ENCODE measurements around the gene MLST8.
"Not testable (repeated sequence)": the region's sequence is repeated elsewhere in the genome, so short reads cannot be mapped to it uniquely, and the experiment has no call there.

The MLST8 gene

DNA sequence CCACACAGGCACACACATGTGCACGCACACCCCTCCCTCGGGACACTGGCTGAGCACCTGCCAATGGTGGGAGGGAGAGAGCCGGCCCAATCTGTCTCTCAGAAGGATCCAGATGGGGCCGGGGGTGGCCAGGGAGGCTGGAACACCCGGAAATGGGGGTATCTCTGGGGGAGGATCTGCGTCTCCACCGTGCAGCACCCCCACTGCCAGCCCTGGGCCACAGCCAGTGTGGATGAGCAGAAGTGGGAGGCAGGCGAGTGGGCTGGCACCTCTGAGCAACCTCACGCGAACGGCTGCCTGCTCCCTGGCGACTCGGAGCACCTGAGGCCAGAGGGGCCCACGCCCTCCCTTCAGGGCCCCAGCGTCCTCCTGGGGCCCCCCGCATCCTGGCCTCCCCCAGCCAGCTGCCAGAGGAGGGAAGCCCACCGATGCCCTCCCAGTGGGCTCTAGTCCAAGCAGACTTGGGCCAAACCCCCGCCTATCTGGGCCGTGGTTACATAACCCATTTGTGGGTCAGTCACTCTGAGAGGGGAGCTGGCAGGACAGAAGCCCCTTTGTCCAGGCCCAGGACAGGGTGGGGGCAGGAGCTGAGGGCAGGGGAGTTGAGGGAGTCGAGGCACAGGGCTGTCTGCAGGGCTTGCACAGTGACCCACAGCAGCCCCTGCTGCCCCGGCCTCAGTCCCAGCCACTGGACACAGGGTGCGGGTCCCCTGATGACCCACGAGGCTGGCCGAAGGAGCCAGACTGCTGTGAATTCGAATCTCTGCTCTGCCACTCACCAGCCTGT lies 14.4 kb upstream of the MLST8 start:
- DNase-seq, result no peak

GRCh38 chr16:2191446-2191706 lies 13.9 kb upstream of the MLST8 start:
- DNase-seq, result no peak

DNA sequence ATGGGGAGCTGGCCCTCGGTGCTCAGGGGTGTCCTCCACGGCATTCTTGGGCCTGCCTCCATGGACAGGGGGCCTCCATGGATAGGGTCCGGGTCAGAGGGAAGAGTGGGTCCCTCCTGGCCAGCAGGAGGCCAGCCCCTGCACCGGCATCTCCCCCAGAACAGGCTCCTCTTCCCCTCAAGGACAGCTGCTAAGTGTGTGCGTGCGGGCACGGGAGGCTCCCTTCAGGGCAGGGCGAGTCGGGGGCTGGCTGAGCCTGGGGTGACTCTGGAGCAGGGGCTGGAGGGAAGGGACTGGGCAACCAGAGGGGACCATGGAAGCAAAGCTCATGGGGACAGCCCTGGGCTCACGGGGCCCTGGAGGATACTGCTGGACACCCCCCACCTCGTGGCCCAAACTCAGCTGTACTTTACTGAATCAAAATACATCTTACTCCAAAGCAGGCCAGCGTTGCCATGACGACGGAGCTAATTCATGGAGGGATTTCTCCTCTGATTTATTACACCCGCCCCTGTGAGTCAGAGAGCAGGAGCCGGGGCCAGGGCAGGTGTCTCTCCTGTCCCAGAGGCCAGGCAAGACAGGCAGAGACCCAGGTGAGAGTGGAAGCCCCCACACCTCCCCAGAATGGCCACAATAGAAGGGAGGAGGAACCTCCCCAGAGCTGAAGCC lies 11.0 kb upstream of the MLST8 start:
- no peak for DNase-seq

- DNase-seq, result peak in 1 of 2 donors; percentile 37
Observed at GRCh38 chr16:2194852-2195321, 10.4 kb upstream of the MLST8 start.

DNA sequence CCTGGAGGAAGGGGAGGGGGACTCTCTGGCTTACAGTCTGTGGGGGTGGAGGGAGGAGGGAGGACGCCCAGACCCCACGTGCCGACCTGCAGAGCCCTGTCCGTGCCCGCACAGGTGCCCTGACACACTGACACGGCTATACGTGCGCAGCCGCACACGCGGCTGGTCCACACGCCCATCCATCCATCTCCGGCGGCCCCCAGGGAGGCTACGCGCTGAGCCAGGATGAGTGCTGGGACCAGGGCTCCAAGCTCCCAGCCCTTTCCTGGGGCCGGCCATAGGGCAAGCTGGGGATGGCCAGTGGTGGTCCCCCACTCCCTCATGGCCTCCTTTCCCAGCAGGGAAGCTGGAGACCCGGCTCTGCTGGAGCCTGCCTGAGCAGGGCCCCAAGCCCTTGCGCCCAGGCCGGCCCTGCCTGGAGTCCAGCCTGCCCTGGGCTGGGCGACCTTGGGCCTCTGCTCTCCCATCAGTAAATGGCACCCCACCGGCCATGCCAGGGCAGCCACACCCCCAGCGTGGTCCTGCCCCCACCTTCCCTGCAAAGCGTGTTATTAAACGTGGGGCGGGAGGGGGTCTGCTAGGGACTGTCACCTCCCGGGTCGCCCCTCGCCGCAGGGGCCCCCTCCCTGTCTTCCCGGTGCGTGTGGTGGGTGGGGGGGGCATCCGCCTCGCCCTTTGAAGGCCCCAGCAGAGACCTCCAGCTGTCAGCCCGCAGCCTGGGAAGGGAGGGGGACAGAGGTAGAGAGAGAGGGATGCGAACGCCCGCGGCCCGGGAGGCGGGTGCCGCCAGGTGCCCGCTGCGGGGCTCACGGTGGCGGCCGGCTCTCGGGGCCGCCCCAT lies 9.7 kb upstream of the MLST8 start:
- no peak for DNase-seq

GRCh38 chr16:2196162-2196980 lies 8.9 kb upstream of the MLST8 start, which contains the start of gene CASKIN1:
TSS of gene CASKIN1 (minus strand) at chr16:2196605. CDS start at chr16:2196432, 173 bp downstream.
- DNase-seq, result peak; percentile 8 to 46

DNA sequence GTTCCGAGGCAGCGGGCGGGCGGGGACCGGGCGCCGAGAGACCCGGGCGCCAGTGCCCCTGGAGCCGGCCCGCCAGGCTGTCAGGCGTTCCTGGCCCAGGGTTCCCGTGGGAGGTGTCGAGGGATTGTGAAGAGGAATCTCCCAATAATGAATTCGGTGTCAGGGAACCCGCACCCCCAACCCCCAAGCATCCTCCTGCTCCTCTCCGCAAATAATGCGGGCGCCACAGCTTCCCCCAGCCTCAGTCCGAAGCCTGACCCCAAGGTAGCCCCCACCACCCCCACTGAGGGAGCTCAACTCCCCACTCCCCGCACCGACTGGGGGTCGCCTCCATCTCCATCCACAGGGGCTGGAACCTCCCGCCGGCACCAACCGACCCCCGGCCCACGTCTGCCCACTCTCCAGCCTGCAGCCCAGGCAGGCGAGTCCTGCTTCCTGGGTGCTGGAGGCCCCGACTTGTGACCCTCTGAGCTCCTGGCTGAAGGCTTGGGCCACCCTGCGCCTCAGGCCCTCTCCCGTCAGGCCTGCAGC lies 8.2 kb upstream of the MLST8 start:
- DNase-seq, result no peak

- DNase-seq, result no peak
Observed at GRCh38 chr16:2197765-2198164, 7.5 kb upstream of the MLST8 start.

DNA sequence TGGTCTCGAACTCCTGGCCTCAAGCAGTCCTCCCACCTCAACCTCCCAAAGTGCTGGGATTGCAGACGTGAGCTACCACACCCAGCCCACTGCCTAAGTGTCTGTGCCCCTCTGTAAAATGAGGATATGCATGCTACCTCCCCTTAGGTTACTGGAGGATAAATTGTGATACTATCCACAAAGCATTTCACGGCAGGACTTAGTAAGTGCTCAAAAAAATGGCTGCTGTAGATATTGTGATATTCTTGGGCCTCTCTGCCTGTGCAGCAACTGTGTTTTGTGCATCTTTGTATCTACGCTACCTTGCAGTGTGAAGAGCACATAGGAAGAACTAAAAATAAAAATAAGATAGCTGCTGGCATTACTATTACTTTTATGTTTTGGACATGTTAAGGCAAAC lies 7.0 kb upstream of the MLST8 start:
- DNase-seq, result no peak

- no peak for DNase-seq
Observed at GRCh38 chr16:2199095-2199494, 6.2 kb upstream of the MLST8 start.

GRCh38 chr16:2199621-2200139 lies 5.6 kb upstream of the MLST8 start:
- no peak for DNase-seq

DNA sequence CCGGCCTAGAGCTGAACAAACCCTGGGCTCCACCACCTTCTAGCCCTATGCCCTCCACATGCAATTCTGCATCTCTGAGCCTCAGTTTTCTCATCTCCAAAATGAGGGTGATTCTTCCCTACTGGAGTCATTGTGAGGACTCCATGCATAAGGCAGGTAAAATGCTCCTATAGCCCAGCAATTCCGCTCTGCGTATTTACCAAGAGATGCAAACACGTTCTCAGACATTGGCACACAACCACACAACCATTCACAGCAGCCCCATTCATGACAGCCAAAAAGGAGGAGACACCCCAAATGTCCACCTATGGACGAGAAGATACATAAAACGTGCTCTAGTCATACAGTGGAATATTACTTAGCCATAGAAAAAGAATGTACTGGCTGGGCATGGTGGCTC lies 4.9 kb upstream of the MLST8 start:
- no peak for DNase-seq

GRCh38 chr16:2203119-2203688 lies 2.0 kb upstream of the MLST8 start:
- not testable (repeated sequence) for DNase-seq

DNA sequence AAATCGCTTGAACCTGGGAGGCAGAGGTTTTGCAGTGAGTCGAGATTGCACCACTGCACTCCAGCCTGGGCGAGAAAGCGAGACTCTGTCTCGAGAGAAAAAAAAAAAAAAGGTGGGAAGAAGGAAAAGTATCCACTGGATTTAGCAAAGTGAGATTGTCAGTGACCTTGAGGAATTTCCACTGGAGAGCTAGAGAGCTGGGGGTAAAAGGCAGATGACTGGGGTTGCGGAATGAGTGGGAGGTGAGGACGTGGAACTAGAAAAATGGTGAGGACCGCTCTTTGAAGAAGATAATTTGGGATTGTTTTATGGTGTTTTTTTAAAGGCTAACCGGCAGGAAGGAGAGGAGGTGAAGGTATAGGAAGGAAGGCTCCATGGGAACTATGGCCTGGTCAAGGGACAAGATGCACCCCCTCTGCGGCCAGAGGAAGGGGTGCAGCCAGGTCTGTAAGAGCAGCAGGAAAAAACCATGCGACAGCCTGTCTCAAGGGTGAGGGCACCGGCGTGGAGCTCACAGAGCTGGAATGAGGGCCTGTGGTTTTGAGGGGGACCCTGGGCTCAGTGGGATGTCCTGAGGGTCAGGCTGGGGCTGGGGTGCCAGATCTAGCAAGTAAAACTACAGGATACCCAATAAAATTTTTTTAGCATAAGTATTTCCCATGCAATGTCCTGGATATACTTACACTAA lies 694 bp upstream of the MLST8 start:
- DNase-seq, result peak in 1 of 2 donors; percentile 17

DNA sequence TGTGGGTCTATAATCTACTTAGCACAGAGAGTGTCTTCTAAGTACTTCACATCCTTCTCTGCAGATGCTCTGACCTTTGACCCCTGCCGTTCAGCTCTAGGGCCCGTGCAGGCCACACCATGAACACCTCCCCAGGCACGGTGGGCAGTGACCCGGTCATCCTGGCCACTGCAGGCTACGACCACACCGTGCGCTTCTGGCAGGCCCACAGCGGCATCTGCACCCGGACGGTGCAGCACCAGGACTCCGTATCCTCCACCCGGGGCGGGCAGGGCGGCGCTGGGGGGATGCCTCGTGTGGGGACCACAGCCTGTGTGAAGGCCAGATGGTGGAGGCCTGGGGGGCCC lies 686 bp downstream of the MLST8 start:
- DNase-seq, result no peak

GRCh38 chr16:2206420-2206779 lies 1.1 kb downstream of the MLST8 start:
- DNase-seq, result no peak

DNA sequence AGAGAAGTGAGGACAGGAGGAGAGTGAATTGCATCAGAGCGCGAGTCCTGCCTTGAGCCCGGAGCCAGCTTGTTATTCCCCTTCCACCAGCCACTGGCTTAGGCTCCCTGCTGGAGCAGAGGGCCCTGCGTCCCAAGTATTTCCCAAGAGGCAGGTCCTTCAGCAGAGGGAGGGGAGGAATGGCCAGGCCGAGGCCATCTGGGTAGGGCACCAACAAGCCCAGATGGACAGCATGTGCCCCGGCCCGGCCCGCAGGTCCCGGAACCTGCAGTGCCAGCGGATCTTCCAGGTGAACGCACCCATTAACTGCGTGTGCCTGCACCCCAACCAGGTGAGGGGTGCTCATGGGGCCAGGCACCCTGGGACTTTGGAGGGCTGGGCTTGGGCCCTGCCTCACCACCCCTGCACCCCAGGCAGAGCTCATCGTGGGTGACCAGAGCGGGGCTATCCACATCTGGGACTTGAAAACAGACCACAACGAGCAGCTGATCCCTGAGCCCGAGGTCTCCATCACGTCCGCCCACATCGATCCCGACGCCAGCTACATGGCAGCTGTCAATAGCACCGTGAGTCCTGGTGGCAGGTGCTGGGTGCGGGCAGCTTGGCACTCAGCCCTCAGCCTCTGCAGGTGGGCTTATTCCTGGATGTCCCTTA lies 1.7 kb downstream of the MLST8 start:
- DNase-seq, result peak; percentile 44 to 74

GRCh38 chr16:2207872-2208271 lies 2.6 kb downstream of the MLST8 start:
- no peak for DNase-seq

DNA sequence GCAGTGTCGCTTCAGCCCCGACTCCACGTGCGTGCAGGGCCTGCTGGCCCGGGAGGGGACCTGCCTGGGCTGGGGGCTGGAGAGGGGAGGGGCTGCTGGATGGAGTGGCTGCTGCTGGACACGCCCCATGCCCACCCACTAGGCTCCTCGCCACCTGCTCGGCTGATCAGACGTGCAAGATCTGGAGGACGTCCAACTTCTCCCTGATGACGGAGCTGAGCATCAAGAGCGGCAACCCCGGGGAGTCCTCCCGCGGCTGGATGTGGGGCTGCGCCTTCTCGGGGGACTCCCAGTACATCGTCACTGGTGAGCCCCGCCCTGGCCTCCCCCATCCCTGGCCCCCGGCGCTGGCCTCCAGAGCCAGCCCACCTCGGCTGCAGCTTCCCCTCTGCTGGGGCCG lies 3.1 kb downstream of the MLST8 start:
- DNase-seq, result no peak

GRCh38 chr16:2208772-2209171 lies 3.5 kb downstream of the MLST8 start:
- DNase-seq, result no peak
